GM12873 (cell line): ENCODE measurements around the gene PDIA4.

Experiments used
- CTCF ChIP-seq: IDR thresholded peaks from 2 replicates; pipeline ENCODE4 v1.5.1; 2012; ENCODE audit warnings: low read depth, mild to moderate bottlenecking, moderate library complexity, low read length, control low read depth; ENCODE audit not compliant: insufficient read depth; ENCODE audit errors: missing control alignments

Gene PDIA4

DNA sequence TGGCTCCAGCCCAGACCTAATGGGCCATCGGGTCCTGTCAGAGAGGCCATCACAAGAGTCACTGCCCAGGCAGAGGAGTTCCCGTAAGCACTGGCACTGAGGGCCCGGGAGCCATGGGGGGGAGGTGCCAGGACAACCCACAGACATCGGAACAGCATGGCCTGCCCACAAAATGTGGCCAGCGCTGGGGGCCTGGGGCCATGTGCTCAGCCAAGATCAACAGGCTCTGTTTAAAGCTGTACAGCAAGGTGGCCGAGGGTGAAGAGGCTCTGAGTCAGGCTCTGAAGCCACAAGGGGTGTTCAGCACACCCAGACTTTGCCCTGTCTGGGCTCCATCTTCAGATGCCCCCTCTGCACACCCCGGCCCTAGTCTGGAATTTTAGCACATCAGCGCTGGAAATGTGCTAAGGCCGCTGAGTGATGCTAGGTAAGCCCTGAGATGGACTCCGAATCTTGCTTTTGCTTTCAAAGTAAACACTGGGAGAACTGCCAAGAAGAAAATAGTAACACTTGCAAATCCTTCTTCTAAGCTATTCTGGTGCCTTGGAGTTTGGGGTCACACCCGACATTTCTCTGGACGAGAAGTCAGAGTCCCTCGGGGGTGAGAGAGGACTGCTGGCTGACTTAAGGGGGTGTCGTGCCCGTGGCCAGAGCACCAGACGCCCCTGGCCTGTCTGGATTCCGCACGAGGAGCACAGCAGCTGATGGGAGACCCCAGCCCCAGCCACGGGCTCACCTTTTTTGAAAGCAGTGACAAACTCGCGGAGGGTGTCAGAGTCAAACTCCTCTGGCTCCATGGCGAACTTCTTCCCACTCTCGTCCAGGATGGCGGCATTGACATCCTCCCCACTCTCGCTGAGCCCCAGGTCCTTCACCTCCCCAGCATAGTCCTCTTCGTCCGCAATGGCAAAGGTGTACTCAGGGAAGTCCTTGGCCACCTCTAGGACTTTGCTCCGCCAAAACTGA lies 23.6 kb downstream of the PDIA4 start:
- TF ChIP-seq CTCF, result no peak

DNA sequence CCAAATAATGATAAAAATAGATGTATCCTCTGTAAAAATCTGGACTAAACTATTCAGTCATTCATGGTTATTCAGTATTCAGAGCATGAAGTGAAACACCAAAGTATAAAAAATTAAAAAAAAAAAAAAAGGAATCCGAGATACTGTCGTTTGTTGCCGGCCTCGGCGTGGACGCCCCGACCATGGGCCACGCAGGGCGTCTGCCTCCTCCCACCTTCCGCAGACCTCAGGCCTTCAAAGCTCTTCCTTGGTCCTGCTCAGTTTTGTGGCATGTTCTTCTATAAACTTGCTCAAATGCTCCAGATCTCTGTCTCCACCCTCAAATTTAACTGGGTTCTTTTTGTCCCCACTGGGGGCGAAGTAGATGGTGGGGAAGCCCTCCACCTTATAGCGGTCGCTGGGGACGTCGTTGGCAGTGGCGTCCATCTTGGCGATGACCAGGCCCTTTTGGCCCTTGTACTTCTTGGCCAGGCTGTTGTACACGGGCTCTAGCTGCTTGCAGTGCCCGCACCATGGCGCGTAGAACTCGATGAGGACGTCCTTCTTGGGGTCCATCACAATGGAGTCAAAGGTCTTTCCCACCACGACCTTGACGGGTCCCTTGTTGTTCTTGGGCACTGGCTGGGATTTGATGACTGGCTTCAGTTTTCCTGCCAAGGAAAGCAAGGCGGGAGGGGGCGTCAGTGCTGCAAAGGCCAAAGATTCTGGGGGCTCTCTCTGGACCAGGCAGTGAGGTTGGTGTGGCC lies 24.6 kb downstream of the PDIA4 start:
- no peak for TF ChIP-seq CTCF

GRCh38 chr7:149003018-149003417 lies 25.3 kb downstream of the PDIA4 start:
- no peak for TF ChIP-seq CTCF

DNA sequence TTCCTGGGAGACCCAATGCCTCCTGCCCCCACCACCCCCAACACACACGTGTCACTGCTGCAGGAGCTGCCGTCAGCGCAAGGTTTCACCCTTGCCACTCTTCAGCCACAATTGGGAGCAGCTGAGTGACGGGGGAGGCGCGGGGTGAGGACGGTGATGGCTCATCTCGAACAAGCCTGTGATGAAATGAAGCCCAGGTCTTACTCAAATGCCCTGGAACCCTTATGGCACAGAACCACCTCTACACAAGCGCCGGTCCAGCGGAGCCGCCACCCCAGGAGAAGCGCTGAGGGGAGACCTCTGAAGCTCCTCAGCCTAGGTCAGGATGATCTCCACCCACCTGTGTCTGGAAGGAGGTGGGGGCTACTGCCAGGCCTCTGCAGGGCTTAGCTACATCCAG lies 25.7 kb downstream of the PDIA4 start:
- TF ChIP-seq CTCF, result no peak

GRCh38 chr7:149001427-149002068 lies 26.8 kb downstream of the PDIA4 start:
- TF ChIP-seq CTCF, result no peak

DNA sequence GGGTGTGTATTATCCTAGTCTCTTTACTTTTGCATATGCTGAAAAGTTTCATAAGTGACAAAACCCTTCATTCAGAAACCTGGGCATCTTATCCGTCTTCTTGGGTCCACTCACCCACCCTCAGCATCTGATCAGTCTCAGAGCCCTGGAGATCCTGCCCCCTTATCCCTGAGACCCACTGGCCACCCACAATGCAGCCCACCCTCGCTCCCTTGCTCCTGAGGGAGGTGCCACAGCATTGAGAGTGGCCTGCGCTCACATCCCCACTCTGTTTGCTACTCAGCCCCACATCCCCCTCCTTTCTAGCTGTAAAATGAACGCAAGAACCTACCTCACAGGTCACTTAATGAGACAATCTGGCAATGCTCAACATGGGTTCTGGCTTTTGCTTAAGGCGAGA lies 27.3 kb downstream of the PDIA4 start:
- TF ChIP-seq CTCF, result no peak

- TF ChIP-seq CTCF, result no peak
Measured at GRCh38 chr7:148999192-148999591, 29.1 kb downstream of the PDIA4 start.
